ENCODE results near the gene TYSND1.
"Not testable (repeated sequence)": the region's sequence is repeated elsewhere in the genome, so short reads cannot be mapped to it uniquely, and the experiment has no call there.

Gene TYSND1

DNA sequence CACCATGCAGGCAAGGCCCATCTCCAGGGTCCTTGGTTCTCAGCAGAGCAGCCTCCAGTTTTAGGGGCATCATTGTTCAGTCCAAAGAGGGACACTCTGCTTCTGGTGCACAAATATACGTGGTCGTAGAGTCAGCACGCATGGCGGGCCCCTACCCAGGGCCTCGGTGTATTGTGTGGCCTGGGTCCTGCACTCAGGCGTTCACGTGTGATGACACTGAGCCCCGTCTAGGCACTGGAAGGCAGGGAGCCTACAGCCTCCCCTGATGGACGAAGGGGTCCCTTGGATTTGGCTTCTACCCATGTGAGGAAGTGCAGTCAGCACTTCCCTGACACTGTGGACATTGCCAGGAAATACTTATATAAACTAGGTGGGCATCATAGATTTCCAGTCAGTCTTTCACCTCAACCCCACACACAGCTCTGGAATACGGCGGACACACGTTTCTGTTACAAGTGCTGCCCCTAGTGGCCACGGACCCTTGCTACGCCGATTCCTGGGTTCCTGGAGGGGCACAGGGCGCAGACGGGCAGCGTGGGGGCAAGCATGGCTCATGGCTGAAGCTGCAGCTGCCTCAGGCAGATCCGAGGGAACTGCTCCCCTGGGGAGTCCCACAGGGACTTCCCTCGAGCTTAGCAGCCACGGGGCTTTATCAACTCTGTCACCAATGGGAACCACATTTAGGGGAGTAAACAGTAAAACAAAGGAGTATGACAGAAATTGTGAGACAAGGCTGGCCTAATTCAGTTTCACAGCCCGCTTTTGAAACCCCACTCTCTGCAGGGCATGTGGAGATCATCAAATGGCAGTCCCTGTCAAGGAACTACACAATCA is 39.3 kb downstream of the TYSND1 start:
- DNase-seq, result no peak

GRCh38 chr10:70101668-70102067 is 44.8 kb downstream of the TYSND1 start:
- no peak for DNase-seq

DNA sequence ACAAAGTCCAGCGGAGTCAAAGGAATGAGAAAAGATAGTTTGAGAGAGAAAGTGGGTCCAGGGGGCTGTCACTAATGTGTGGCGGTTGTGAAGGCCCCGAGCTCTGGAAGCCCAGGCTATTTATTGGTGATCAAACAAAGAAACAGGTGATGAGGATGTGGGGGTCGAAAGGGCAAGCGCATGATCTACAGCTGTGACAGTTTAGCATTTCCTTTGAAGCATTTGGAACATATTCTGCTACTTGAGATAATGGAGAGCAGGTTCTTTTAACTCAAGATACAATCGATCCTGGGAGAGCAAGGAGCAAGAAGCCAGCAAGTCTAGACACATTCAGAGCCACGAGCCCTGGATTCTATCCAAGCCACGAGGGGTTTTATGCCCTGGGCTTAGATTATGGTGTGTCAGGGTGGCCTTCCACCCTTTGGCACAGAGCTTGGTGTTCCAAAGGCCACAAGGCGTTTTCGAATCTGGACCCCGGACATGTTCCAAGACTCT is 45.4 kb downstream of the TYSND1 start:
- not testable (repeated sequence) for DNase-seq

GRCh38 chr10:70098271-70098670 is 48.2 kb downstream of the TYSND1 start:
- DNase-seq, result no peak

- DNase-seq, result no peak
These were observed 49.0 kb downstream of the TYSND1 start for GRCh38 chr10:70097459-70097858.

GRCh38 chr10:70096705-70097420 is 49.6 kb downstream of the TYSND1 start:
- no peak for DNase-seq

GRCh38 chr10:70096016-70096704 is 50.3 kb downstream of the TYSND1 start:
- no peak for DNase-seq

GRCh38 chr10:70094250-70094649 is 52.2 kb downstream of the TYSND1 start:
- no peak for DNase-seq

DNA sequence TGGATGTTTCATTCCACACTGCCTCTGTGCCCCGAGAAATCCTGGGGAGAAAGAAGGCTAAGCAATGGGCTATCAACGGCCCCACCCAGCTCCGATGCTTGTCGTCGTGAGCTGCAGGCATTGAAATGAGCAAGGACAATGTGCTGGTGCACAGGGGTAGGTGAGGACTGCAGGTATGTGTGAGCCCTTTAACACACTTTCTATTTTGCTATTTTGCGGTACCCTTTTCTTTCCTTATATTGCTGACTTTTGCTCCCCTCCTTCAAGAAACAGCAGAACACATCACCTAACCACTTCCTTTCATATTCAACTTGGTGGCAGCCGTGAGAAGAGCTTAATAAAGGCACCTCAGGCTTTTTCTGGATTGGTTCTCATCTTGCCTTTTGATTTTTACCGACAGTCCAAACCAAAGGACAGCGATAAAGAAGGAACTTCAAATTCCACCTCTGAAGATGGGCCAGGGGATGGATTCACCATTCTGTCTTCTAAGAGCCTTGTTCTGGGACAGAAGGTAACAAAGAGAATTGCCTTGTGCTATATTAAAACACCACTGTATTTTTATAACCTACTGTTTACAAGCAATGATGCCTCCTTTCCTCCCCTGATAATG is 53.1 kb downstream of the TYSND1 start:
- DNase-seq, result no peak

GRCh38 chr10:70092389-70092718 is 54.1 kb downstream of the TYSND1 start:
- no peak for DNase-seq

- DNase-seq, result no peak
These were observed 55.5 kb downstream of the TYSND1 start for GRCh38 chr10:70090951-70091350.

DNA sequence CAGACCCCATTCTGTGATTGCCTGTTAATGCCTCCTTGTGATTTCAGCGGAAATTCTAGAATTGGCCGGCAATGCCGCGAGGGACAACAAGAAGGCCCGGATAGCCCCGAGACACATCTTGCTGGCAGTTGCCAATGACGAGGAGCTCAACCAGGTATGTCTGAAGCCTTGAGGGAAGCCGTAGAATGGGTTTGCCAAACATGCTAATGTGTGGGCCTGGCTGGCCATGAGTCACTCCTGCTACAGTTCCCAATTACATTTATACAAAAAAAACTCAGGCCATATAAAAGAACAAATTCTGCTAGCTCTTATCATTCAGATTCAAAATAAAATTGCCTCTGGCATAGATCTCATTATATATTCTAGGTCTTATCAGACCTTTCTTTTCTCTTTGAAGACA is 56.5 kb downstream of the TYSND1 start:
- no peak for DNase-seq

GRCh38 chr10:70088308-70088698 is 58.2 kb downstream of the TYSND1 start:
- DNase-seq, result no peak

All from NCI-H1048 (cell line).